Panc1 (cell line): ENCODE results near the gene MAST4. TPM values are rescaled to one million over a fixed set of nuclear protein-coding genes. Genes with fewer than 3 reads are reported as not detected.

Source experiments
- ATAC-seq: fragments of 200-7000 bp; cut with Tn5 transposase; 2 replicates; pipeline ENCODE4 v1.9.1; 2020; ENCODE audit warnings: mild to moderate bottlenecking, moderate library complexity
- BruUV-seq: library from RNA; stranded (reverse); fragments of 400-500 nt; replicated peaks from 2 replicates; lab custom pipeline; 2021; lab: Mats Ljungman, UMichigan
- CTCF ChIA-PET: fragments of 300-600 bp; sonication (Branson Sonifier 250); formaldehyde crosslinking; loops from one replicate; lab custom pipeline; 2022; ENCODE audit warnings: antibody characterized with exemption; lab: Charles Lee
- POLR2A ChIA-PET: fragments of 300-600 bp; sonication (Branson Sonifier 250); formaldehyde crosslinking; loops from one replicate; lab custom pipeline; 2022; ENCODE audit warnings: antibody characterized with exemption; lab: Charles Lee
- DNase-seq: peaks from one replicate; pipeline ENCODE4 v3.0.0-alpha.2; 2010; ENCODE audit warnings: low read depth, low spot score
- H3K27ac ChIP-seq: 2 replicates; pipeline ENCODE4 v1.5.1; 2011; ENCODE audit warnings: mild to moderate bottlenecking, low read length, inconsistent platforms
- H3K27me3 ChIP-seq: fragments of 200-500 bp; sonication (Bioruptor generic); 2 replicates; pipeline ENCODE4 v1.6.0; 2014; ENCODE audit warnings: low read length, inconsistent platforms; ENCODE audit not compliant: control insufficient read depth, insufficient read depth
- H3K36me3 ChIP-seq: fragments of 200-500 bp; sonication (Bioruptor generic); 2 replicates; pipeline ENCODE4 v1.5.1; 2014; ENCODE audit warnings: inconsistent platforms, mild to moderate bottlenecking, low read length, moderate library complexity; ENCODE audit not compliant: control insufficient read depth, insufficient read depth
- H3K4me1 ChIP-seq: 2 replicates; pipeline ENCODE4 v1.5.1; 2011; ENCODE audit warnings: inconsistent platforms, mild to moderate bottlenecking, low read length, moderate library complexity; ENCODE audit not compliant: control insufficient read depth, insufficient read depth
- H3K4me3 ChIP-seq, 2 experiments: 2 replicates each; pipeline ENCODE4 v1.5.1; 2011 to 2012; ENCODE audit warnings: low read depth in 2 of 2, low read length in 2 of 2, mild to moderate bottlenecking in 2 of 2, inconsistent platforms in 1 of 2, moderate library complexity in 1 of 2
- H3K9me3 ChIP-seq: fragments of 200-500 bp; sonication (Bioruptor generic); 2 replicates; pipeline ENCODE4 v1.5.1; 2014; ENCODE audit warnings: low read depth, mild to moderate bottlenecking, inconsistent platforms, low read length, moderate library complexity; ENCODE audit not compliant: control insufficient read depth, insufficient read depth
- CTCF ChIP-seq: fragments of 450-650 bp; IDR thresholded peaks from 2 replicates; pipeline ENCODE4 v1.5.1; 2017; ENCODE audit warnings: mild to moderate bottlenecking
- POLR2AphosphoS5 ChIP-seq: IDR thresholded peaks from 2 replicates; pipeline ENCODE4 v1.6.1; 2012; ENCODE audit warnings: mild to moderate bottlenecking, low read depth, low read length, moderate library complexity
- REST ChIP-seq, 2 experiments: IDR thresholded peaks; 2 replicates each; pipeline ENCODE4 v1.6.1; 2011 to 2012; ENCODE audit warnings: low read depth in 2 of 2, control low read depth in 1 of 2, low read length in 1 of 2, mild to moderate bottlenecking in 1 of 2, moderate library complexity in 1 of 2; ENCODE audit not compliant: insufficient read depth in 1 of 2
- SIN3A ChIP-seq: IDR thresholded peaks from 2 replicates; pipeline ENCODE4 v1.6.1; 2012; ENCODE audit warnings: low read depth, mild to moderate bottlenecking, low read length, moderate library complexity, borderline replicate concordance; ENCODE audit not compliant: insufficient read depth
- TCF7L2 ChIP-seq: IDR thresholded peaks from 2 replicates; pipeline ENCODE4 v1.6.1; 2011; ENCODE audit warnings: mild to moderate bottlenecking, low read depth, low read length, inconsistent platforms
- in situ Hi-C: cut with HindIII; loops from 2 replicates; pipeline ENCODE4 v1.10.0; 2016; ENCODE audit warnings: low sequenced_read_pairs, low pct_unique_long_range_greater_than_20kb
- intact Hi-C: fragments of 100-400 bp; cut with micrococcal nuclease; formaldehyde crosslinking; loops from one replicate; pipeline ENCODE4 v1.10.0; 2022; ENCODE audit not compliant: unreplicated experiment
- total RNA-seq: library from RNA; stranded (reverse); gene quantifications from one replicate; pipeline ENCODE4 v1.2.1, GENCODE V29; 2021; ENCODE audit not compliant: unreplicated experiment

The MAST4 gene
- total RNA-seq, 1 experiment from 2014 or later, result 1.8 TPM

- CTCF ChIA-PET, result no interaction called here
These were observed 463.0 kb downstream of the MAST4 start for GRCh38 chr5:67058998-67059743.

More at GRCh38 chr5:67058998-67059743, 463.0 kb downstream of the MAST4 start:
- in situ Hi-C loops (no loop called here), intact Hi-C loops (no loop called here)
- no TSS peak for BruUV-seq
- no peak overlapping the region for H3K4me3 ChIP-seq
- no peaks in the 10 kb centered on the region for H3K9me3 ChIP-seq
- DNase-seq (no peak), ATAC-seq (no peak; the same call in 1 of the 2 replicates)
- H3K4me1 ChIP-seq, result no peaks in the 10 kb centered on the region
- H3K27me3 ChIP-seq, result no peaks in the 10 kb centered on the region
- no peaks in the 10 kb centered on the region for H3K36me3 ChIP-seq
- POLR2A ChIA-PET, result no interaction called here
- H3K27ac ChIP-seq, result no peak overlapping the region
- no peak for TF ChIP-seq TCF7L2
- no peak for TF ChIP-seq CTCF
- TF ChIP-seq SIN3A, result no peak
- no peak for TF ChIP-seq POLR2AphosphoS5
- no peak for TF ChIP-seq REST (IDR thresholded peaks at IDR 0.05; ENCODE audit: insufficient read depth in 1 of 2, low read depth in 2 of 2, low read length in 1 of 2)
